GM18907 (cell line): ENCODE data around the gene GNLY.
"Not testable (repeated sequence)": the region's sequence is repeated elsewhere in the genome, so short reads cannot be mapped to it uniquely, and the experiment has no call there.

Experiments
- ATAC-seq: cut with Tn5 transposase; IDR thresholded peaks from one replicate; pipeline ENCODE4 v1.9.1; 2021; ENCODE audit warnings: mild to moderate bottlenecking, moderate library complexity; ENCODE audit not compliant: unreplicated experiment

GNLY gene

DNA sequence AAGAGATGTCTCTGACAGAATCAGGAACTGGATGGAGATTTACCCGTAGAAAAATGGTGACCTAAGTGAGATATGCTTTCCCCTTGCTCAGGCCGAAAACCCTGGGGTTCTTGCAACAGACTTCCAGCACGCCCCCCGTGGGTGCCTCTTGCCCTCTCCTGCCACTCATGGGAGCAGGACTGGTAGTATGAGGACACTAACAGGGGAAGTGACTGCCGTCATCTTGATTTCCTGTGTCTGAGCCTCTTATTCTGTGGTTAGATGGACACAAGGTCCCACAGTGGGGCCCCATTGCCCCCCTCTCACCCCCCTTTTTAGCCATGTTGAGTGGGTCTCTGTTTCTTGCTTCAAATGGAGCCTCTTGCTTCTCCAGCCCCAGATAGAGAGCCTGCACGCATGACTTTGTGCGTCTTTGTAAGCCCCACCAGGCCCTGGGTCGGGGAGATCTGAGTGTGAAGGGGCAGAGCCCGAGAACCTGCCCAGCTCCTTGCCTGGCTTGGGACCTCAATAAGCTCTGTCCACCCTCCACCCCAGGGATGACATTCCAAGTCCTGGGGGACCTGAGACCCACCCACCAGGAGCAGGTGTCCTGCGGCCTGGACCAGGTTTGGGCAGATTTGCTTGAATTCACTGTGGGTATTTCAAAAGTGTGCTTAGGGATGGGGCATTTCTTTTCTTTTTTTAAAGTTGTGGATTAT is 12.6 kb downstream of the GNLY start:
- peak; percentile 3 for ATAC-seq

DNA sequence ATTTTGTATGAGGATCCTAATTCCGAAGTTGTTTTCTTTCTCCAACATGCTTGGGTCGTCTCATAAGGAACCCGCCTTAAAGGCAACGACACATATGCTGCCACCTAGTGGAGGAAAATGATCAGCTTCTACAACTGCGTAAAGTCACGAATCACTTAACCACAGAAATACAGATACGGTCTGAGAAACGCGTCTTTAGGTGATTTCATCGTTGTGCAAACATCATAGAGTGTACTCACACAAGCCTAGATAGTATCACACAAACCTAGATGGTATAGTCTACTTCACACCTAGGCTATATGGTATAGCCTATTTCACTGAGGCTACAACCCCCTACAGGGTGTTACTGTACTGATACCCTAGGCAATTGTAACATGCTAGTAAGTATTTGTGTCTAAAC is 13.1 kb downstream of the GNLY start:
- ATAC-seq: peak; percentile 59

DNA sequence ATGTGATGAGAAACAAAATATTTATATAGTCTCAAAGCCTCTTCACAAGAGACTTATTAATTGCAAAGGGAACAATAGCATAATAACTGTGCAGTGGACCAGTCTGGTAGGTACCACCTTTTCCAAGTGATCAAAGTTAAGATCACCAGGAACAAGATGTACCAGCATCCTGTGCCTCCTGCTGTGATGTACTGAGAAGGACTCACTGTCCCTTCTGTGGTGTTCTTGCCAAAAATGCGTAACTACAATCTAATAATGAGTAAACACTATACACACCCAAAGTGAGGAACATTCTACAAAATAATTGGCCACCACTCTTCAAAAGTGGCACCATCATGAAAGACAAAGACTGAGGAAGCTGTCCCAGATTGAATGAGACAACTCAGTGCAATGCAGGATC is 14.5 kb downstream of the GNLY start:
- no peak for ATAC-seq

DNA sequence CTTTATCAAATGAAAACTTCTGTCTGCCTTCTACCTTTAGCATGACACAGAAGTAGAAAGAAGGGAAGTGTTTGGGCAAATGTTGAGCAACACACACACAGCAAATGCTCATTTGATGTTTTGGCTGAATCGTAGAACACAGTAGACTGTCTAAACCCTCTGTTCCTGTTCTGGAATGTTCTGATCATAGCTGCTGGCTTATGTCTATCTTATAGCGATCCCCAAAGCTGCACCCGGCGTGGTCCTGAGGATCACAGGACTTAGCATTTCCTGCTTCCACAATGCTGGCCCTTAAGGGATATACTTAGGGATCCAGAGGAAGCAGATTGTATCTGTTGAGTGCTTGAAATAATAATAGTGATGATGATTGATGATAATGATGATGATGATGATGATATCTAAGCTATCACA is 15.2 kb downstream of the GNLY start:
- ATAC-seq: no peak

DNA sequence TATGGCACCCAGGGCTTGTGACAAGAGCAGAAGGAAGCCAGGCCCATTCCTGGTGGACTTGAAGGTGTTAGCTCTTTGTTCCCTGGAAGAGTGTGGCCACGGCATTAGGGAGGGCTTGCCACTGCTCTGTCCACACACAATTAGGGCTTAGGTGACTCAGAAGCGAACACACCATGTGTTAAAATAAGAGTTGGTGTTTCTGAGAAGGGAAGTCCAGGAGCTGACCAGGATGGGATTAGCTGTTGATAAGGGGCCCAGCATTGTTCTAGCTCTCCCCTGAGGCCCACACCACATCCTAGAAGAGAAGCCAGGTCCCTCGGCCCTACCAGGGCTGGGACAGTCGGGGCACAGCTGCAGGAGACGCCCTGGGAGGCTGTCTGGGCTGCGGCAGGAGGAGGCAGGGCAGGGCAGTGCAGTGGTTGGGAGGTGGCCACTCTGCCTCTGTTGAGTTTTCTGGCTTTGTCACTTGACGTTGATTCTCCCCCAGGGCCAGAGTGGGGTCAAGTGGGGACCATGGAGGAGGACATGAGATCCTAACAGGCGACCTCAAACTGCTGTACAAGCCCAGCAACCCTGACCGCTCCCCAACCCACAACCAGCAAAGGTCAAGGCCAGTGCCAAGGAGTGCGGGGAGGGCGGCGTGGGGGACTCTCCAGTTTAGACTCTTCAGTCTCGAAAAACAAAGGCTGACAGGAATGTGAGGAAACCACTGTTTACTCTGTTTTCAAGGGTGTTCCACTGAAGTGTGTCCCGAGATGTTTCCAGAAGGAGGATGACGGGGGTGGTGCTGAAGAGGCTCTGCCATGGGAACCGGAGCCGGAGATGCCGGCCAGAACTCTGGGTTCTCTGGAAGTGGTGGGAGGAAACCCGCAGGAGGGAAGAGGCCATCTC is 16.8 kb downstream of the GNLY start:
- ATAC-seq: no peak

DNA sequence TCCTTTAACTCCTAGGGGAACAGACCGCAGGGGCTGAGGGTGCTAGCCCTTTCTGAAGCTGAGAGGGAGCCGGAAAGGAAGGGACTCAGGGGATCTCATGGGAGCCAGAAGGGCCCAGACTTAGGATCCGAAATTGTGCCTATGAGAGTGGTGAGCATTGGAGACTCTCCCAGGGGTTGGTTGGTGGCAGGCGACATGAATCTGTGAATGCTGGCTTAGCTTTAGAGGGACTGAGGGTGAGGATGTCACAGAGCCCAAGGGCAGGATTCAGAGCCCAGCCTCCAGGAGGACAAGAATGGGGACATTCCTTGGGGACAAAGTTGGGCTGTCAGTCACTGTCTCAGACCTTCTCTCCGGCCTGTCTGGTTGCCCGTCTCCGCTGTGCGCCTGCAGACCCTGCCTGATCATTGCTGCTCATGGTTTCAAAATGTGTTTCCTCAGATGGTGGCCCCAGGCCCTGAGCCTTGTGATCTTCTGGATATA is 17.5 kb downstream of the GNLY start:
- no peak for ATAC-seq

DNA sequence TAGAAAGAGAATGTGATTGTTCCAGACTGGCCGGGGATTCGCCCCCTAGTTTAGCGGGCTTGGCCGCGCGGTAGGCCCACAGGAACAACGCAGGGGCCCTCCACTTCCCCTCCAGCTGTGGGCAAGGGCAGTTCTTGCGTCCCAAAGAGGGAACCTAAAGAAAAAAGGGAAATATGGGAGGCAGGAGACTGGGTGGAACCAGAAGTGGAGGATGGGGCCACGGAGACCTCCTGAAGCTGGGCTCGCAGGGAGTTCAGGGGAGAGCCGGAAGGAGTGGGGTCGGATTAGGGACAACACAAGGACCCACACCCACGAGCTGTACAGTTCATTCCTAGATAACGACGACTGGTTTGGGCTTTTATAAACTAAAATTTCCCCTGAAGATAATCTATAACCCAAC is 18.2 kb downstream of the GNLY start:
- no peak for ATAC-seq

DNA sequence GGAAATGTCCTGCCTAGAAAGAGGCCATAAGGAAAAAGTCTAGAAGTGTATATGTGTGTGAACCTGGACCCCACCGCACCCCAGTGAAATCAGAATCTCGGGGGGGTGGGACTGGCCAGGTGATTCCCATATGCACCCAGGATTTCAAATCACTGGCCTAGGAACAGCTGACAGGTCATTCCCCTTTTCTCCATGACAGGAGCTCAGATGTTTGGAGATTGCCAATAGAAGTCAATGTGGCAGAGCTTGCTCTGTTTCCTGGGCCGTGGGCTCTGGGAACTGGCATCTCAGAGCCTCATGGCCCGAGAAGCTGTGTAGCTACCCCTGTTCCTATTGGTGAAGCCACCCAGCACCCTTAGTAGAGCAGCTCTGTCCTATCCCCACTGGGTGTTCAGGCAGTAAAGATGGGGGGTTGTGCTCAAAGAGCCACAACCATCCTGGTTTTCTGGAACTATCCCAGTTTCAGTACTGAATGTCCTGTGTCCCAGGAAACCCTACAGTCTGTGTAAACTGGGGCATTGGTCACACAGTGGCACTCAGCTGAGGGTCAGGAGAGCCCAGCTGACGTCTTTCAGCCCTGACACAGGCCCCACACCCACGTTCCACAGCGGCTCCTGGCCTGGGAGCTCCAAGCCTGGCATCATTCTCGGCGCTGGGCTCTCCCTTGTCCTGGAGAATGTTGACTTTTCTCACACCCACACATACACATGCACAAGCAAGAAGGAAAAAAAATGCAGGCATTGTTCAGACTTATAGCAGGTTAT is 18.9 kb downstream of the GNLY start:
- no peak for ATAC-seq

DNA sequence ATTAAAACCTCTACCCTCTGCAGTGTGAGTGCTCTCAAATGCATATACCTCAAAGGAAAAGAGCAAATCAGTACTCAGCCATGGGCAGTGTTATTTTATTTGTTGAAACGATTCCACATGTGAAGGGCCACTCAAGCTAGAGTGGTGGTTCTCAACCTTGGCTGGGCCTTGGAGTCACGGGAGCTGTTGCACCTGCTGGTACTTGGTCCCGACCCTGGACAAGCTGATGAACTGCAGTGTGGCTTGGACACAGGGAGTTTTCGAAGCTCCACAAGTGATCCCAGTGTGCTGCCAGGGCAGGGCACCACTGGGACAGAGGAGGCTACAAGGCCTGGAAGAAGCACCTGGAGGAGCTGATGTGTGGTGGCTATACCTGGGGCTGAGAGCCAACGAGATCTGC is 19.7 kb downstream of the GNLY start:
- no peak for ATAC-seq

DNA sequence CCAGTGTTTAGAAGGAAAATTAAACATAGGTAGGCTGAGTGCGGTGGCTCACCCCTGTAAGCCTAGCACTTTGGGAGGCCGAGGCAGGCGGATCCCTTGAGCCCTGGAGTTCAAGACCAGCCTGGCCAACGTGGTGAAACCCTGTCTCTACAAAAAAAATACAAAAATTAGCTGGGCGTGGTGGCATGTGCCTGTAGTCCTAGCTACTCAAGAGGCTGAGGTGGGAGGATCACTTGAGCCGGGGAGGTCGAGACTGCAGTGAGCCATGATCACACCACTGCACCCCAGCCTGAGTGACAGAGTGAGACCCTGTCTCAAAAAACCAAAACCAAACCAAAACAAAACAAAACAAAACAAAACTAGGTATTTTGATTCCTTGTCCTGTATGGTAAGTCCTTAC is 20.3 kb downstream of the GNLY start:
- not testable (repeated sequence) for ATAC-seq

DNA sequence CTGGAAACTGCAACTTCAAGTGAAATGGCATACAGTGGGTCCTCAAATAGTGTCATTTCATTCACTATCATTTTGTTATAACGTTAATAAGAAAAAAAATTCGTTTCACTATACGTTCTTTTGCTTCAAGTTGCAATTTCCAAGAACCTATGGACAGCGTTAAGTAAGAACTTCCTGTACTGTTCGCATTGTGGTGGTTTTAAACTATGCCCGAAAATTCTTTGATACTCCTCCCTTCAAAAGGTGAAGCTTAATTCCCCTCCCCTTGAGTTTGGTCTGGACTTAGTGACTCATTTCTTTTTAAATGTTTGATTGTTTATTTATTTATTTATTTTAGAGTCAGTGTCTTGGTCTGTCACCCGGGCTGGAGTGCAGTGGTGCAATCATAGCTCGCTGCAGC is 20.7 kb downstream of the GNLY start:
- ATAC-seq: no peak

DNA sequence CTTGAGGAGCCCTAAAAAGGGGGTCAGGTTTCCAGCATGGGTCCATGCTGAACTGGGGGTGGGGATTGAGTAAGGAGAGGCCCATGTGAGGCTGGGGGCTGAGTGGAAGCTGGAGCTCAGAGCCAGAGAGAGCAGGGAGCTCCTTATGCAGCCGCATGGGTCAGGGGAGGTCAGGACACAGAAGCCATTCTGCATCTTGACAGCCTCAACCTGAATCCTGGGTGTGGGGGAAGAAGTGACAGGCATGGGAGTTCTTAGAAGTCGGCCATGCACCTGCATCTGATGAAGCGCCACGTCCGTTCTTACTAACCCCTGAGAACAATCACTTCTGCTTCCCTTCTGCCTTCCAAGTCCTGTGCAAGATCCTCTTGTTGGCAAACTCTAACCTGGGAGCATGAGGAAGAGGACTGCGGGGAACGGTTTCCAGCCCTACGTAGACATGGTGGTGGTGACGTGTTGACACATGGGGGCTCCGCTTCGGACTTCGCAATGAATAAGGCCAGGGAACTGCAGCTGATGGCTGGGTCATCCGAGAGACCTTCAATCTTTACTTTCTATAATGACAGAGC is 22.3 kb downstream of the GNLY start:
- no peak for ATAC-seq

DNA sequence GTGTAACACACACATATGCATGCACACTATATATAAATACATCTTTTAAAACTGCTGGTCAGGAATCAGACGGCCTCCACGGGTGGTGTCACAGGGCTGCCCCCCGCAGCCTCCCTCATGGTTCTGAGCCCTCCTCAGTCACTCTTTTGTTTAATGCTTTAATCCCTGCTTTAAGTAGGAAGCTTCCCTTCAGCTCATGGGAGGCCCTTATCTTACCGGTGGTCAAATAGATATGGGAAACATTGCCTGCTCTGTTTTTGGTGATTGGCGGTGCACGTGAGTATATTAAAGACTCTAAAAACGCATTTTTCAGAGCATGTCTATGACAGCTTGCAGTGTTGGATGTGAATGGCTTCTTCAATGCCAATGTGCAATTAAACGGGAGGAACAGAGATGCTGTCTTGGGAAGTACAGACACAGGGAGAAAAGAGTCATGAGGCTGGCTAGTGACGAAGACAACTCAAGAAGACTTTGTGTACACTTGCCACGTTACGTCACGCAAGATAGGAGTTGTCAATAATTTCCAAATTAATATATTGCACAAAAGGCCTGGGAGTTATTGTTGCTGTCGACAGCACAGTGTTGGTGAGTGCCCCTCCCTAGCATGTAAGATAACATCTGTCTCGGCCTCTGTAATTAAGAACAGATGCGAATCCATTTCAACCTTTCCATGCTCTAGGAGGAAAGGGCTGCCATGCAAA is 23.3 kb downstream of the GNLY start:
- no peak for ATAC-seq

DNA sequence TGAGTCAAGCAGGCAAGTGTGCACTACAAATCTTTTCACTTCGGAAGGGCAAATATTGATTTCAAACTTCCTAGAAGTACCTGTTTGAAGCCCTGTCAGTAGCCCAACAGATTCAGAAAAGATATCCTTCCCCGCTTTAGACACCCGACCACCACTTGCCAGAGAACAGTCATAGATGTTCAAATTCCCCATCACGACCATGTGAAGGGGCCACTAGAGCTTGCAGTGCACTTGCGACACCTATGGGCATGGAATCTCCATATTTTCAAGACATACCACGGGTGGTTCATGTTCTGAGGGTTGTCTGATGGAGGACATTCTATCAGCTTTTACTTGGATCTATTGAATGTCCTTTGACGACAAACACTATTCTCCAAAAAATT is 23.8 kb downstream of the GNLY start:
- ATAC-seq: no peak

DNA sequence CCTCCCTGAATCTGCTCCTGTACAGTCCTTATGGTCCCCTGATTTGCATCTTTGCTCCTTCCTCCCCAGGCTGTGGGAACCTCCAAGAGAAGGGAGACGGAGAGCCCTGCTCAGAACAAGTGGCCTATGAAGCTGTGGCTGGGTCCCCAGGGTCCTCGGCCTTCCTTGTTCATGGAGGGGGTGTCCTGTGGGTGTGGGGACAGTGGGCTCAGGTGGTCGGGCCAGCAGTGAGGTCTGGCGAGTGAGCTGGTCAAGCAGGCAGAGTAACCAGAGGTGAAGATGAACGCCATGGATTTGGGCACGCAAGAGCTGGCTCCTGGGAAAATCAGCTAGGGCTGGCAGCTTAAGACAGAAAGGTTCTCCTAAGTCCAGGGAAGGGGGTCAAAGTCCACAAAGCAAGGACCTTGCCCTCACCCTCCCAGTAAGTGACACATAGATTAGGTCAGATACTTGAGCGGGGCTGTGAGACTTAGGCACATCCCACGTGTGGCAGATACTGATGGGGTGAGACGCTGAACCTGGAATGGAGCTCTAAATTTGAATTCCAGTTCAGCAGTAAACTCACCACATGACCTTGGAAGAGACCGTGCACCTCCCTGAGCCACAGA is 24.8 kb downstream of the GNLY start:
- ATAC-seq: no peak

DNA sequence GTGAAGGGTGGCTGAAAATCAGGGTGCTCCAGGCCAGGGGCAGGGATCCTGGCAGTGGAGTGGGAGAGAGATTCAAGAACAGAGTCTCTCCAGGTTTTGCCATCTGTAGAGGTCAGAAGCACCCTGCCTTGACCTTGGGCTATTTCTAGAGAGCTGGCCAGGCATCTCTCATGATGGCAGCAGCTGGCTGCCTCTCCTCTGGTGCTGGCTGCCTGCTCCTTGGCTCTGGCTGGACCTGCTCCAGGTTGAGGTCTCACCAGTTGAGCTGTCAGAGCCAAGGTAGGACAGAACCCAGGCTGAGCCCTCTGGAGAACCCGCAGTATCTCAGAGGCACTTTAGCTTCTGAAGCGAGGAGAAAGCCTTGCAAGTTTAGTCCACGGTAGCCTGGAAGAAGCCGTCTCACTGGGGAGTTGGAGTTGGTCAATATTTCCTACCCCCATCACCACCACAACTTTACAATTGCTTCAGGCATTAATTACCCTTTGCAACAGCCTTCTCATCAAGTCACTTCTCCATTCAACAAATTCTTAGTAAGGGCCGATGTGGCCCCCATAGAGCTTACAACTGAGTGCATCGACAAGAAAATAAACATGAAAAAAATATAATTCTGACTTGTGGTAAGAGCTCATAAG is 25.6 kb downstream of the GNLY start:
- ATAC-seq: no peak

DNA sequence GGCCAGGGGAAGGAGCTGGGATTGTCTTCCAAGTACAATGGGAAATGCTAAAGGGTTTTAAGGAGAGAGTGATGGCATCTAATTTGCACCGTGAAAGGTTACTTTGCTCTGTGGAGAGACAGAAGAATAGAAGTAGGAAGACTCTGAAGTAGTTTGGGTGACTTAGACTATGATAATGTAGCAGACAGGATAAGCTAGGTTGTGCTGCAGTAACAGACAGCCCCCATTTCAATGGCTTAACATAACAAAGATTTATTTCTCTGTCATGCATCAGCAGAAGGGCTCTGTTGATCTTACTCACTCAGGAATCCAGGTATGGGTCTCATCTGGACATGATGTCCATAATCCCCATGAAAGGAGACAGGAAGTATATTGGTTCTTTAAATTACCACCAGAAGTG is 26.4 kb downstream of the GNLY start:
- no peak for ATAC-seq

DNA sequence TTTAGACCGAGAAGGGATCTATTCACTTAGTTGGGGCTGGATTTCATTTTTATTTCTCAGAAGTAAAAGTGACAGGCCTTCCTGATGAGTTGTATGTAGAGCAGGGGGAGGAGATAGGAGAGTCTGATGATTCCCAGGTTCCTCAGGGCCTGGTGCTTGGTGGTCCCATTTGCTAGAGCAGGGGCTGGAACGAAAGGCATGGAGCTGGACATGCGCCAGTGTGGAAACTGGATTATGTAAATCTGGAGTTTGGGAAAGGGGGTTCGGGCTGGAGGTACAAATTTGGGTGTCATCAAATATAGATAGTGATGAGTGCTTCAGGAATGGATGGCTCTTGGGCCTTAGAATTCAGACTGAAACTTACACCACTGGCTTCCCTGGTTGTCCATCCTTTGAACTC is 27.5 kb downstream of the GNLY start:
- no peak for ATAC-seq

DNA sequence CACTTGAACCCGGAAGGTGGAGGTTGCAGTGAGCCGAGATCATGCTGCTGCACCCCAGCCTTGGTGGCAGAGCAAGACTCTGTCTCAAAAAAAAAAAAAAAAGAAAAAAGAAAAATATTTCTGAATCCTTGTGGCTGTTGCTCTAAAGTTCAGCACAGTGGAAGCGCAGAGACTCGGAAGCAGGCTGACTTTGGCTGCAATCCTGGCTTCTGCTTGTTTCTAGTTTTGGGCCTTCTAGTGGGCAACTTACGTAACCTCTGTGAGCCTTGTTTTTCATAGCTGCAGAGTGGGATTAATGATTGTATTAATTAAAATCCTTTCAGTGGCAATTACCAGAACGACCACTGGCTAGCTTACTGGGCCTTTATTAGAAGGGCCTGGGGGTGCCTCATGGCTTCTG is 28.4 kb downstream of the GNLY start:
- ATAC-seq: no peak
